ENCODE measurements around the gene ALDH1L1.

ALDH1L1 gene

DNA sequence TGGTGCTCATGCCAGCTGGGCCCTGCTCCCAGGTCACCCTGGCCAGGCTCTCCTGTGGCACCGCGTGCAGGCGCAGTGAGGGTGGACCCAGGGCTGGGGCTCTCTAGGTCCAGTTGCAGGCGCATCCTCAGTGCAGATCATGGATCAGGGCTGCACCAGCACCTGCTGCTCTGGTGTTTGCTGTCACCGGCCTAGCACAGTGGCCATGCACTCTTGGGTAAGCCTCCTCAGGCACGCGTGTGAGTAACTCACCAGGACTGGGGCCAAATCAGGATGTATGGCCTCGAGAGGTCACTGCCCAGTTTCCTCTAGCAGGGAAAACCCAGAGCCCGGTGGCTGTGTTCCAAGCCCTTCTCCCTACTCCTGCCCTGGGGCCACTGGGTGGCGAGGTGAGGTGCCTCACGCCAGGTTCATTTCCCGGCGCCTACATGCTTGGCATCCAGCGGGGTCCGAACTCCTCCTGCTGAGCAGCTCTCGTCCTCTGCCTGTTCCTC lies 50.9 kb downstream of the ALDH1L1 start:
- DNase-seq (ENCODE audit: insufficient read length) = no peak
- TF ChIP-seq POLR2AphosphoS5 (IDR thresholded peaks at IDR 0.05; ENCODE audit: low read depth, low read length) (no peak), TAF1 (IDR thresholded peaks at IDR 0.05; ENCODE audit: borderline replicate concordance, low read depth, low read length) (no peak), POLR2A (IDR thresholded peaks at IDR 0.05; ENCODE audit: low read depth, low read length) (no peak)
- FAIRE-seq = no peak

DNA sequence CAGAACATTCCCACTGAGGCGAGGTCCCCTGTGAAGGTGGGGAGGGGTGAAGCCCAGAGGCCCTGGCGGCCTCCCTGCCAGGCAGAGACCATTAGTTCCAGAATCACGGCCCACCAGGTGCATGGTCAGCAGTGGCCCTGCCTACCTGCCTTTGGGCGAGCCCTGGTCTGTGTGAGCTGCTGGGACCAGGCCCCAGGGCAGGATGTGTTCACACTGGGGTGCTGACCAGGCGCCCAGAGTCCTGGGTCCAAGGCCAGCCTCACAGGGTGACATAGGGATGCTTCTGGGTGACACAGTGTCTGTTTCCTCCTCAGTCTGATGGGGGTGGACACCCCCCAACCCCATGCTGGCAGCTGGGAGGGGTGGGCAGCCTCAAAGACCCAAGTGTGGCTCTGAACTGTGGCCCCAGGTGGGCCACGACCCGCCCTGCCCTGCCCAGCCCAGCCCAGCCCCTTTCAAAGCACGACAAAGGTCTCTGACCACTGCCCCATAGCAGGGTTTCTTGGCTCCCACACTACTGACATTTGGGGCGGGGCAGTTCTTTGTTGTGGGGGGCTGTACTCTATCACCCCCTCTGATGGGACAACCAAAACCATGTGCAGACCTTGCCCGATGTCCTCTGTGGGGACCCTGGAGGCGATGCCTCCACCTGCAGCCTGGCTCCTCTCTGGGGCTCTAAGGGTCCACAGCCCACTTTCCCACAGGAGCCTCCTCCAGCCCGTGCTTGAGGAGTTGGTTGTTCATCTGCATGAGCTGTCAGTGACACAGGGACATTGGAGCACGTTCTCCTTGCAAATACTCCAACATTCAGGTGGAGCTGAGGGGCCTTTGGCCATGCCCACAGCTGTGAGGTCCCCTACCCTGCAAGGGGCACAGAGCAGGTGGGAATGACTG lies 51.6 kb downstream of the ALDH1L1 start:
- FAIRE-seq (no peak), DNase-seq (ENCODE audit: insufficient read length) (no peak)
- TF ChIP-seq POLR2A (IDR thresholded peaks at IDR 0.05; ENCODE audit: low read depth, low read length) (no peak), TAF1 (IDR thresholded peaks at IDR 0.05; ENCODE audit: borderline replicate concordance, low read depth, low read length) (no peak), POLR2AphosphoS5 (IDR thresholded peaks at IDR 0.05; ENCODE audit: low read depth, low read length) (no peak)

DNA sequence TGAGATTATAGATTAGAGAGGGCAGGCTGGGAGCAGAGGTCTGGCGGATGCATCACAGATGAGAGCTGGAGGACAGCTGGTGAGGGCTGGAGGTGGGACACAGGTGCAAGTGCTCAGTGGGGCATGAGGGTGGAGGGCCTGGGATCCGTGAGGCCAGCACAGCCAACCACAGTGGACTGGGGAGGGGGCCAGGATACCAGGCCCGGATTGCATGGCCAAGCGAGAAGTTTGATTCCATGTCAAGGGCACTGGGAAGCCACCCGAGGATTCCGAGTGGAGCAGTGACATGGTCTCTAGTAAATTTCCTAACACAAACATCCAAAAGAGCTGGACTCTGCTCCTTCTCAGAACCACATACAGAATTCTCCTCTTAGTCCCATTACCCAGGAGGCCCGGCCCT lies 52.5 kb downstream of the ALDH1L1 start:
- no peak for FAIRE-seq
- no peak for TF ChIP-seq POLR2A (IDR thresholded peaks at IDR 0.05; ENCODE audit: low read depth, low read length)
- no peak for TF ChIP-seq TAF1 (IDR thresholded peaks at IDR 0.05; ENCODE audit: borderline replicate concordance, low read depth, low read length)
- no peak for TF ChIP-seq POLR2AphosphoS5 (IDR thresholded peaks at IDR 0.05; ENCODE audit: low read depth, low read length)
- DNase-seq (ENCODE audit: insufficient read length) = no peak

DNA sequence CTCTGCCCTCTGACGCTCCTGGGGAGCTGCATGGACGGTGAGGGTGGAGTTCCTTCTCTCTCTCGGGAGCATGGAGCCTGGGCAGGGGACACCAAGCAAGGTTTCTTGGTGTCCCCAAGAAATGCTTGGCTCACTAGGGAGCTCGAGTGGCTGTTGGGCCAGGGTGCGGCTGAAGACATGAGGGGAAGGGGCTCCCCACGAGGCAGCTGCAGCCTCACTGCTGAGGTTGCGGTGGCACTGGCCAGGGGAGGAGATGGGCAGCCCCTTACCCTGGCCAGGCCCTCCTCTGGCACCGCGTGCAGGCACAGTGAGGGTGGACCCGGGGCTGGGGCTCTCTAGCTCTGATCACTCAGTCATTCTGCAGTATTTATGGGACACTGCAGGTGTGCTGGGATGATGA lies 52.9 kb downstream of the ALDH1L1 start:
- TF ChIP-seq POLR2AphosphoS5 (IDR thresholded peaks at IDR 0.05; ENCODE audit: low read depth, low read length) = no peak
- TF ChIP-seq POLR2A (IDR thresholded peaks at IDR 0.05; ENCODE audit: low read depth, low read length) = no peak
- TF ChIP-seq TAF1 (IDR thresholded peaks at IDR 0.05; ENCODE audit: borderline replicate concordance, low read depth, low read length) = no peak
- no peak for DNase-seq (ENCODE audit: insufficient read length)
- no peak for FAIRE-seq

- DNase-seq (ENCODE audit: insufficient read length) = no peak
- FAIRE-seq = no peak
- TF ChIP-seq POLR2A (IDR thresholded peaks at IDR 0.05; ENCODE audit: low read depth, low read length) (no peak), TAF1 (IDR thresholded peaks at IDR 0.05; ENCODE audit: borderline replicate concordance, low read depth, low read length) (no peak), POLR2AphosphoS5 (IDR thresholded peaks at IDR 0.05; ENCODE audit: low read depth, low read length) (no peak)
Measured at GRCh38 chr3:126126811-126127431, 53.5 kb downstream of the ALDH1L1 start.

DNA sequence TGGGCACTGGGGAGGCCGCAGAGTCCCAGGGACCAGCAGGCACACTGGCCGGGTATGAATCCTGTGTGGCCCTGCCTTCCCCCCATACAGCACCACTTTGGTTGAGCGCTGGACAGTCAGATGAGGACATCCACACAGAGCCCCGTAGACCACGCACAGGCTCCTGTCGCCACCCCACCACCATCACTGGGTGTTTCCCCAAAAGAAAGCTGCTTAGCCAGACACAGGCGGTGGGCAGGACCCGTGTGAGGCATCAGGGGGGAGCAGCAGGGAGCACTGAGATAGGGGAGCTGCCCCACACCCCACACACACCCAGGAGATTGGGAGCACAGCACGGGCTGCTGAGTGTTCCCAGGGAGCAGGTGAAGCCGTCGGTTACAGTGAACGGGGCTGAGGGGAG lies 54.1 kb downstream of the ALDH1L1 start:
- TF ChIP-seq TAF1 (IDR thresholded peaks at IDR 0.05; ENCODE audit: borderline replicate concordance, low read depth, low read length) (no peak), POLR2A (IDR thresholded peaks at IDR 0.05; ENCODE audit: low read depth, low read length) (no peak), POLR2AphosphoS5 (IDR thresholded peaks at IDR 0.05; ENCODE audit: low read depth, low read length) (no peak)
- FAIRE-seq (no peak), DNase-seq (ENCODE audit: insufficient read length) (no peak)

GRCh38 chr3:126125781-126126251 lies 54.6 kb downstream of the ALDH1L1 start:
- DNase-seq (ENCODE audit: insufficient read length) (no peak), FAIRE-seq (no peak)
- TF ChIP-seq TAF1 (IDR thresholded peaks at IDR 0.05; ENCODE audit: borderline replicate concordance, low read depth, low read length) = no peak
- TF ChIP-seq POLR2AphosphoS5 (IDR thresholded peaks at IDR 0.05; ENCODE audit: low read depth, low read length) = no peak
- no peak for TF ChIP-seq POLR2A (IDR thresholded peaks at IDR 0.05; ENCODE audit: low read depth, low read length)

DNA sequence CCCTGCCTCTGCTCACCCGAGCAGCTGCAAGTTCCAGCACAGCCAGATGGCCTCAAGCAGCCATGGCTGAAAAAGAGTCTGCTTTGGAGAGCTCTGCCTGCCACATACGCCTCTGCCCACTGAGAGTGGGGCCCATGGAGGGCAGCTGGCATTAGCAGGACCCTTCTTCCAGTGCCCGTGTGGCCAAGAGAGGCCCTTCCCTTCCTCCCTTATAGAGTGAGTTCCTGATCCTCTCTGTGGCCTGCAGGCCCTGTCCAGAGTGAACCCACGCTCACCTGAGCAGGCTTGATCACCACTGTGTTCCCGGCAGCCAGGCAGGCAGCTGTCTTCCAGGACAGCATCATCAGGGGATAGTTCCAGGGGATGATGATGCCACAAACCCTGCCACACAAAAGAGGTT lies 55.0 kb downstream of the ALDH1L1 start:
- TF ChIP-seq POLR2A (IDR thresholded peaks at IDR 0.05; ENCODE audit: low read depth, low read length) = no peak
- no peak for TF ChIP-seq TAF1 (IDR thresholded peaks at IDR 0.05; ENCODE audit: borderline replicate concordance, low read depth, low read length)
- TF ChIP-seq POLR2AphosphoS5 (IDR thresholded peaks at IDR 0.05; ENCODE audit: low read depth, low read length) = no peak
- no peak for FAIRE-seq
- no peak for DNase-seq (ENCODE audit: insufficient read length)

GRCh38 chr3:126124896-126125295 lies 55.5 kb downstream of the ALDH1L1 start:
- DNase-seq (ENCODE audit: insufficient read length) (no peak), FAIRE-seq (no peak)
- TF ChIP-seq POLR2A (IDR thresholded peaks at IDR 0.05; ENCODE audit: low read depth, low read length) = no peak
- no peak for TF ChIP-seq TAF1 (IDR thresholded peaks at IDR 0.05; ENCODE audit: borderline replicate concordance, low read depth, low read length)
- TF ChIP-seq POLR2AphosphoS5 (IDR thresholded peaks at IDR 0.05; ENCODE audit: low read depth, low read length) = no peak

DNA sequence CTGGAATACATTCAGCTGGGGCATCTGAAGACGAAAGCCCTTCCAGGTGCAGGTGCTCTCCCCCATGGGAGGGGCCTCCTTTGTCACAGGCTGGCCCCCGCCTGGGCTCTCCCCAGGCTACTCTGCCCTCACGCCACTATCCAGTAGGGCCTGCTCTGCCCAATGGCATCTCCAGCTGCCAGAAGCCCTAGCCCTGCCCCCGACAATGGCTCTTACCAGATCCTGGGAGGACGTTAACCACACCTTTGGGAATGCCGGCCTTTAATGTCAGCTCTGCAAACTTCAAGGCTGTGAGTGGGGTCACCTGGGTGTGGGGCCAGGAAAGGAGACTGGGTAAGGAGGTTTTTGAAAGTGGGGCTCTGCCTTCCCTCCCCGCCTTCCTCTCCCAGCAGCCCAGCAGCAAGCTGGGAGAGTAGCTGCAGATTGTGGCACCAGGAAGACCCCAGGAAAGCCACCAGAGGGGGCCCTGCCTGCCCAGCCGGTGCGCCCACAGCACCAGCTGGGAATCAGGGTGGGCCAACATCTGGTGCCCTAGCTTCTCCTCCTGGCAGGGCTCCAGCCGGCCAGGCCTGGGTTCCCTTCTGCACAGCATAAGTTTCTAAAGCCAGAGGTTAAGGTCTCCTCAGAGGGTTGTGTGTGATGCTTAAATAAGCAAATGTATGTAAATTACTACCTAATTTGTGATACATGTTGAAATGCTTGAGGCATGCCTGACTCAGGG lies 56.1 kb downstream of the ALDH1L1 start:
- FAIRE-seq = no peak
- no peak for DNase-seq (ENCODE audit: insufficient read length)
- TF ChIP-seq POLR2A (IDR thresholded peaks at IDR 0.05; ENCODE audit: low read depth, low read length) (no peak), POLR2AphosphoS5 (IDR thresholded peaks at IDR 0.05; ENCODE audit: low read depth, low read length) (no peak), TAF1 (IDR thresholded peaks at IDR 0.05; ENCODE audit: borderline replicate concordance, low read depth, low read length) (no peak)

DNA sequence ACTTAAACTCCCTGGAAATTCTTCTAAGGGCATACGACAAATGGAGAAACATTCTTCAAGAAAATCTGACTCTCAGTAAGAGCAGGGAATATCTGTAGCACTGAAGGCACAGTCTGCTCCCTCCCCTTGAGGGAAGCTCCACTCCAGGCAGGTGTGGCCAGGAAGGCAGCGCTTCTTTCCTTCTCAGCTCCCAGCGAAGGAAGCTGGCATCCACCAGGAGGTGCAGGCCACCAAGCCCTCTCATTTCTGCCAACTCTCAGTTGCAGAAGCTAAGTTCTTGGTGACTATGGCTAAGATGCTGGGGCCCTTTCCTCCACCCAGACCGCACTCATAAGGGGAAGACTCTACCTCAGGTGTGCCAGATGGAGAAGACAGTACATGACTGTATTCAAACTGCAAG lies 58.8 kb downstream of the ALDH1L1 start:
- TF ChIP-seq POLR2AphosphoS5 (IDR thresholded peaks at IDR 0.05; ENCODE audit: low read depth, low read length) = no peak
- no peak for TF ChIP-seq TAF1 (IDR thresholded peaks at IDR 0.05; ENCODE audit: borderline replicate concordance, low read depth, low read length)
- no peak for TF ChIP-seq POLR2A (IDR thresholded peaks at IDR 0.05; ENCODE audit: low read depth, low read length)
- no peak for DNase-seq (ENCODE audit: insufficient read length)
- FAIRE-seq = no peak
